GM12865 (cell line): ENCODE measurements around the gene BZW2.

ENCODE experiments used
- DNase-seq: peaks from one replicate; pipeline ENCODE4 v3.0.0; 2010; ENCODE audit warnings: low read depth
- H3K4me3 ChIP-seq: 2 replicates; pipeline ENCODE4 v1.5.1; 2011; ENCODE audit warnings: mild to moderate bottlenecking, low read depth, low read length, control low read depth
- TF ChIP-seq, protein P1 (sequence below): IDR thresholded peaks from 2 replicates; pipeline ENCODE4 v1.5.1; 2011; ENCODE audit warnings: low read length, control low read depth, low read depth, inconsistent platforms; ENCODE audit not compliant: insufficient read depth; ENCODE audit errors: missing control alignments

Gene BZW2

DNA sequence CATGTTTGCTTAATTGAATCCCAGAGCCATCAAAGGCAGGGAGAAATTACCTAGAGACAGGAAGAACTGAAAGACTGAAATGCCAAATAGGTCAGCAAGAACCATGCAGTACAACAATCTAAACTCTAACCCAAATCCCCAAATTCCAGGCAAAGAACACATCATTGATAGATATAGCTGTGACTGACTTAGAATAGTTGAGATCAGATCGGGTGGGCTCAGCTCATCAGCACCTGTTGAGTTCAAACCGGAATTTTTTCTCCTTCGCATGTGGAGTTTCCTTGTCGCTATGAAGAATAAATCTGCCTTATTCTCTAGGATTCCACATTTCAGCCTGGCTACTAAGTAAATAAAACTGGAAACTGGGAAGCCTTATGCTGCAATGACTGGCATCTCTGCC lies 1.8 kb upstream of the BZW2 start:
- TF ChIP-seq, protein P1, sequence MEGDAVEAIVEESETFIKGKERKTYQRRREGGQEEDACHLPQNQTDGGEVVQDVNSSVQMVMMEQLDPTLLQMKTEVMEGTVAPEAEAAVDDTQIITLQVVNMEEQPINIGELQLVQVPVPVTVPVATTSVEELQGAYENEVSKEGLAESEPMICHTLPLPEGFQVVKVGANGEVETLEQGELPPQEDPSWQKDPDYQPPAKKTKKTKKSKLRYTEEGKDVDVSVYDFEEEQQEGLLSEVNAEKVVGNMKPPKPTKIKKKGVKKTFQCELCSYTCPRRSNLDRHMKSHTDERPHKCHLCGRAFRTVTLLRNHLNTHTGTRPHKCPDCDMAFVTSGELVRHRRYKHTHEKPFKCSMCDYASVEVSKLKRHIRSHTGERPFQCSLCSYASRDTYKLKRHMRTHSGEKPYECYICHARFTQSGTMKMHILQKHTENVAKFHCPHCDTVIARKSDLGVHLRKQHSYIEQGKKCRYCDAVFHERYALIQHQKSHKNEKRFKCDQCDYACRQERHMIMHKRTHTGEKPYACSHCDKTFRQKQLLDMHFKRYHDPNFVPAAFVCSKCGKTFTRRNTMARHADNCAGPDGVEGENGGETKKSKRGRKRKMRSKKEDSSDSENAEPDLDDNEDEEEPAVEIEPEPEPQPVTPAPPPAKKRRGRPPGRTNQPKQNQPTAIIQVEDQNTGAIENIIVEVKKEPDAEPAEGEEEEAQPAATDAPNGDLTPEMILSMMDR: no peak
- DNase-seq: no peak
- no peak overlapping the region for H3K4me3 ChIP-seq

DNA sequence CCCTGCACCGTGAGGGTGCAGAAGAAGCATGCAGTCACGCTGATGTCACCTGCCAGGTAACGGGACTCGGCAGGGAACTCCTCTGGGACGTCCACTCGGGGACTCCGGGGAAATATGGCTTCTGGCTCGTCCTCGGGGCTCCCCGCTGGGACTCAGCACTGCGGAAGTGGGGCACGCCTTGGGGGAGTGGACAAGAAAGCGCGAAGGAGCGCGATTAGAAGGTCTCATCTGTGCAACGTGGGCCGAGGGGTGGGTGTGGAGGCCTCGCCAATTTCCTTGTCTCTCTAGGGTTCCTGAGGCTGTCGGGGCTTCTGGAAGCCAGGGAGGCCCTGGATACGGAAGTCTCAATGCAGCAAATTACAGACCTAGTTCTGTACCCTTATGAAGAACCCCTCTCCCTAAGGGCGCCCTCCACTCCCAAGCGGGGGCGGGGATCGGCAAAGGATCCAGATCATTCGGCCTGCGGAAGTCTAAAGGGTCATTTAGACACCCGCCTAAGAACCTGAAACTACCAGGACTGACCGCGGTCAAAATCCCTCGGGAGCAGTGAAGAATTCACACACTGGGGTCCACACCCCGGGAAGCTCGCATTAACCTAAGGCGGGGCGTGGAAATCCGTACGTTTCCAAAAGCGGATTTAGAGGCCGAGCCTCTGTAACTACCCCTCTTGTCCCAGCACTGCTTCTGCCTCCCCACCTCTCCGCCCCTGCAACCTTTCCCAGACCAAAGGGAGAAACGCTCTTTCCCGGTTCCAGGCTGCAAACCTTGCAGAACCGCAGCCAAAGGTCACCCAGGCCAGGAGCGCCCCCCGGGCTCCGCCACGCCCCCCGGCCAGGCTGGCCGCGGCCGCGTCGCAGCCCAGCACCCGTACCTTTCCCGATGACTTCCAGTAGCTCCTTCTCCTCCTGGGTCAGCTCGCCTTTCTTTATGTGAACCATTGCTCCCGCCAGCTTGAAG lies 1.1 kb upstream of the BZW2 start:
- TF ChIP-seq, protein P1: no peak
- peak; percentile 13 for DNase-seq
- H3K4me3 ChIP-seq: peak overlapping the region; percentile 51

DNA sequence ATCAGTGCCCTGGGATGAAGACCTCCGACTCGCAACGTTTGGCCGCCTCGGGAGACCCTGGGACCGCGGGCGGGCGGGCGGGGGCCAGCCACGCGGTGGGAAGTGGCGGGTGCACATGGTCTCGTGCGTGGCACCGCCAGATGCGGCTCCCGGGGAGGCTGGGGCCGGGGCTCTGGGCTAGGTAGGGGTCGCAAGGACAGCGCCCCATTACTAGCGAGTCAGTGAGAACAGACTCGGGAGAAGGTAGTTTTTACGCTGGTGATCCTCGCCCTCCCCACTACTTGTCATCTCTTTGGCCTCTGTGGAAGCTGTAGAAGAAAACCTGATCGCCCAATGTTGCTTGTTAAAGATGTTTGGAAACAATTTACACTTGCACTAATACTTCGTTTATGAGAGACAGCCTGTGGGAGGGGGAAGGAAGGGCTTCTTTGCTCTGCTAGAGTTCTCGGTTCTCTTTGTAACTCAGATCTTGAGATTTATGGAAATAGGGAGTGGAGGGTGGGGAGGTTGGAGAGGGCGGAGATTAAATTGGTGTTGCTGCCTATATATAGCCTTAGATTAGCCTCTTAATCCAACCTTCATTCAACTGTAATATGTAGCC lies 591 bp downstream of the BZW2 start:
- H3K4me3 ChIP-seq: peak overlapping the region; percentile 89
- TF ChIP-seq, protein P1: no peak
- DNase-seq: peak; percentile 4

DNA sequence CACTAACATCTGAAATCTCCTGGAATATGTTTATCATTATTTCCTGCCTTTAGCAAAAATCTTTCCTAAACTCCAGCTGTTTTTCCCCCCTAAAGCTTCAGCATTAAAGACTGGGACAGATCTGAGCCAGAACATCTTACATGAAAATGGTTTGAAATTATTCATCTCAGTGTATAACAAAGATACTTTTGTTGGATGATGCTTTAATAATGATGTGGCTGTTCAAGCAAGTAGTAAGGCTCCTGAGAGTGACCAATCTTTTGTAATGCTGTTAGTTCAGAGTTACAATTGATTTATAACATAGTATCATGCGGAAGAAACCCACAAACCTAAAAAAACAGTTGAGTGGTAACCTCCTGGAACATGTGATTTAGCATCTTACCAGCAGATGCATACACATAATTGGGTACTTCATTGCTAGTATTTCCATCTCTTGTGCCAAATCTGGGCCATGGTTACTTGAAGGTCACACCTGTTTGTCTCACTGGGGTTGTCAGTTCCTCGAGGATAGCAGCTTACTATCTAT lies 1.5 kb downstream of the BZW2 start:
- DNase-seq: no peak
- TF ChIP-seq, protein P1: no peak

DNA sequence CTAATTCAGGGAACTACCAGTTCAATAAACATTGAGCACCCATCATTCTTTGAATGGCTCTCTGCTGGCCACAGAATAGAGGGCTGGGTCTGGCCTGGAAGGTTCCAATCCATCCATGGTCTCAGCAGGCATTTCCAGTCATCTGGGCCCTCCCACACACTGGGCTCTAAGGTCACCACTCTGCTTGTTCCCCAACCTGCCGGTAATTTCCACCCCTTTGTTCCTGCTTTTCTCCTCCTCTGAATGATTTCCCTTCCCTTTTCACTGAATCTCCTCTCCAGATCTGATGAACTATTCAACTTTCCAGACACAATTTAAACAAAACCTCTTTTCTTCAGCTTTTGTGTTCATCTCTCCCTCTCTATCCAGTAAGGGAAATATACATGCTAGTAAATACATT lies 2.6 kb downstream of the BZW2 start:
- H3K4me3 ChIP-seq: no peak overlapping the region
- TF ChIP-seq, protein P1: no peak
- no peak for DNase-seq

More for the DNA sequence above, 1.5 kb downstream of the BZW2 start:
- H3K4me3 ChIP-seq: no peak overlapping the region

DNA sequence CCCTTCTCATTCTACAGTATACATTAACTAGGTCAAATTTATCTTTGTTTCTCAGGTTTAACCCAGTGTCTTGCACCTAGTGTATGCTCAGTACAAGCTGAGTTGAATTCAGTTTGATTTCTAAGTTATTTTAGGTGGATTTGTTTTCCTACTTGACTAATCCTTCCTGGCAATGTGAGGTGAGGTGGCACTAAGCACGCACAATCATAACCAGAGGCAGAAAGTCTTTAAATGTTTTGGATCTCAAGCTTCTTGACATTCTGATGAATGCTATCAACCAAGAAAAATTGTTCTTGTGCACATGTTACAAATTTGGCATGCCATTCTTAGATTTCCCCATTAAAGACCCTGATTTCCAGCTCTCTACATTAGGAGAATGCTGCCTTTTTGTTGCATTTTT lies 3.2 kb downstream of the BZW2 start:
- H3K4me3 ChIP-seq: no peak overlapping the region
- TF ChIP-seq, protein P1: no peak
- no peak for DNase-seq

DNA sequence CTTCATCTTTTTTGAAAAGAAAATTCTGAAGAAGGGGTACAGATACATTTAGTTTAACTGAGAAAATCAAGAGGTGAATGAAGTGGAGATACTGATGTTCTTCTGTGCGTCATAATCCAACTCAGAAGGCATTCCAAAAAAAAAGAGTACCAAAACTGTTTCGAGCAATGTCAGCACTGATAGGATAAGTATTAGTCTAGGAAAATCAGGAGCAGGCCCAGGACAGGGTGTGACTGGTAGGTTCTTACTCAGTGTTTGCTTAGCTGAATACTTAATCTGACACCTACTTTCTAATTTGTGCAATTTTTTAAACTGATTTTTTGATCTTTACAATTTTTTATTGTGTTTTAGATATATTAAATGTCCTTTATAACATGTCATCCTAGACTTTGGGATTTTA lies 4.3 kb downstream of the BZW2 start:
- DNase-seq: no peak
- TF ChIP-seq, protein P1: no peak
- H3K4me3 ChIP-seq: no peak overlapping the region
